Uterus (tissue), 4 donors: ENCODE measurements around the gene NDN. TPM values are rescaled to one million over a fixed set of nuclear protein-coding genes. Genes with fewer than 3 reads are reported as not detected.

Source experiments
- DNase-seq, 2 donors: peaks; one replicate each; pipeline ENCODE4 v3.0.0-alpha.2; 2019 to 2020
- H3K27ac ChIP-seq, 2 donors: fragments of 200-600 bp; sonication (generic); 1 replicate in 1 of 2; 2 replicates in 1 of 2; pipeline ENCODE4 v1.5.1; 2016 to 2018
- H3K27me3 ChIP-seq, 2 donors: fragments of 200-600 bp; sonication (generic); one replicate each; pipeline ENCODE4 v1.5.1; 2018 to 2019; ENCODE audit warnings: control low read depth in 1 of 2
- H3K36me3 ChIP-seq, 2 donors: fragments of 200-600 bp; sonication (generic); one replicate each; pipeline ENCODE4 v1.5.1; 2019; ENCODE audit warnings: control low read depth in 1 of 2
- H3K4me1 ChIP-seq, 2 donors: fragments of 200-600 bp; sonication (generic); one replicate each; pipeline ENCODE4 v1.5.1; 2018 to 2019; ENCODE audit warnings: control low read depth in 1 of 2
- H3K4me3 ChIP-seq, 2 donors: fragments of 200-600 bp; sonication (generic); 1 replicate in 1 of 2; 2 replicates in 1 of 2; pipeline ENCODE4 v1.5.1; 2018 to 2019; ENCODE audit warnings: mild to moderate bottlenecking in 1 of 2
- H3K9me3 ChIP-seq, 2 donors: fragments of 200-600 bp; sonication (generic); one replicate each; pipeline ENCODE4 v1.5.1; 2019; ENCODE audit warnings: control low read depth in 1 of 2
- CTCF ChIP-seq, 4 experiments: fragments of 200-600 bp in 2 of 4; fragments of 450-650 bp in 2 of 4; sonication (generic) in 2 of 4; IDR thresholded peaks; one replicate each; pipeline ENCODE4 v1.5.1; 2016 to 2019; ENCODE audit warnings: antibody characterized with exemption in 4 of 4, mild to moderate bottlenecking in 2 of 4, moderate library complexity in 1 of 4
- POLR2A ChIP-seq, 2 donors: fragments of 450-650 bp; IDR thresholded peaks; one replicate each; pipeline ENCODE4 v1.6.1; 2016; ENCODE audit warnings: antibody characterized with exemption in 2 of 2, mild to moderate bottlenecking in 1 of 2, moderate library complexity in 1 of 2
- intact Hi-C: fragments of 100-400 bp; cut with DNase I; formaldehyde crosslinking; loops from one replicate; pipeline ENCODE4 v1.15.1; 2023; ENCODE audit warnings: low total_unique reads
- total RNA-seq, 4 donors: library from RNA; depleted of rRNA in 3 of 4; stranded (reverse); fragments of >200 nt in 3 of 4; gene quantifications; one replicate each; pipeline versions ENCODE4 v1.1.0 to v1.2.4, GENCODE V29; 2014 to 2023
- donor health status: DM: yes; HTN: yes; CAD: no.

Gene NDN
- total RNA-seq, 4 donors from 2014 or later: 64.6 to 166 (median 80.5) TPM

DNA sequence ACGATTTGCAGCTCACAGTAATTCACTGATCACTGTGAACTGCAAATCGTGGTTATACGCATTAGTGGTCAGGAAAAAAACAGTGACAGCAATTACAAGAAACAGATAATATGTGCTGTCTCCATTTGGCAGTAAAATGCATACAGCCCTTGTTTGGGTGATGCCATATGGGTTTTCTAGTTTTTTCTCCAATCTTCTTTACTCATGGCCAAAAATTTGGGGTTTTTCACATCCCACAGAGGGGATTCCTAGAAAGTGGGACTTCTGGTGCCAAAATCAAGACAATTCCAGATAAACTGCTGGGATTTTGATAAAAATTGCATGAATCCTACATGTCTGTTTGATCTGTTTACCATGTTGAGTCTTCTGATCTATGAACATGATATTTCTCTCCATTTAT, 15.6 kb downstream of the NDN start:
- Histone ChIP-seq H3K4me1 (no peaks in the 10 kb centered on the region), H3K4me3 (no peak overlapping the region), H3K36me3 (no peaks in the 10 kb centered on the region), H3K27ac (no peak overlapping the region), H3K9me3 (no peaks in the 10 kb centered on the region), H3K27me3 (no peaks in the 10 kb centered on the region)
- intact Hi-C loops: no loop called here
- TF ChIP-seq POLR2A (IDR thresholded peaks at IDR 0.05) (no peak), CTCF (IDR thresholded peaks at IDR 0.05) (no peak)
- no peak for DNase-seq

DNA sequence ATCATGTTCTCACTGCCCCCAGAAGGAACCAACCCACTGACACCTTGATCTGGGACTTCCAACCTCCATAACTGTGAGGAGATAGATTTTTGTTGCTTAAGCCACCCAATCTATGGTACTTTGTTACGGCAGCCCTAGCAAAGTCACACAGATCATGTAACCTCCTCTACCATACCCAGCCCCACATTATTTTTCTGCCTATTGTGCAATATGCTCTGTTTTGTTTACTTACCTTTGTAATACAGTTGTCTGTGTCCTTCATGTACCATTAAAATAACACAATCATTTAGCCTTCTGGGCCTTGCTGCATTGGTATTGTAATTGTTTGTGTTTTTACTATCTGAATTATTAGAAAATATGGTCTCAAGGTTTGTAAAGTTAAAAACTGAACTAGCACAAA, 16.1 kb downstream of the NDN start:
- intact Hi-C loops: no loop called here
- H3K4me1 ChIP-seq: no peaks in the 10 kb centered on the region
- H3K36me3 ChIP-seq: no peaks in the 10 kb centered on the region
- H3K9me3 ChIP-seq: no peaks in the 10 kb centered on the region
- H3K27me3 ChIP-seq: no peaks in the 10 kb centered on the region
- no peak for DNase-seq
- no peak overlapping the region for H3K27ac ChIP-seq
- no peak overlapping the region for H3K4me3 ChIP-seq
- TF ChIP-seq CTCF (IDR thresholded peaks at IDR 0.05) (no peak), POLR2A (IDR thresholded peaks at IDR 0.05) (no peak)

GRCh38 chr15:23663232-23663631, 23.9 kb downstream of the NDN start:
- Histone ChIP-seq H3K9me3 (no peaks in the 10 kb centered on the region), H3K4me1 (no peaks in the 10 kb centered on the region), H3K27ac (no peak overlapping the region), H3K36me3 (no peaks in the 10 kb centered on the region), H3K4me3 (no peak overlapping the region), H3K27me3 (no peaks in the 10 kb centered on the region)
- TF ChIP-seq CTCF (IDR thresholded peaks at IDR 0.05) (no peak), POLR2A (IDR thresholded peaks at IDR 0.05) (no peak)
- no peak for DNase-seq
- intact Hi-C loops: no loop called here

- TF ChIP-seq POLR2A (IDR thresholded peaks at IDR 0.05): no peak
- peak in 3 of 4 experiments; percentile 25 to 37 (median 29) for TF ChIP-seq CTCF (IDR thresholded peaks at IDR 0.05)
- Histone ChIP-seq H3K9me3 (no peaks in the 10 kb centered on the region), H3K4me1 (no peaks in the 10 kb centered on the region), H3K4me3 (no peak overlapping the region), H3K36me3 (no peaks in the 10 kb centered on the region), H3K27me3 (peaks cover 0 to 8% of the 10 kb centered on the region in 2 donors), H3K27ac (no peak overlapping the region)
- intact Hi-C loops: no loop called here
- peak in 1 of 2 donors; percentile 23 for DNase-seq
These were observed 38.1 kb downstream of the NDN start for GRCh38 chr15:23648920-23649515.

- TF ChIP-seq CTCF (IDR thresholded peaks at IDR 0.05) (no peak), POLR2A (IDR thresholded peaks at IDR 0.05) (no peak)
These were observed 39.4 kb downstream of the NDN start, which contains the start of gene MAGEL2 for GRCh38 chr15:23647421-23648370. Gene MAGEL2, minus strand, starts transcription at chr15:23647867. Its CDS starts 125 bp downstream, at chr15:23647742.

More at GRCh38 chr15:23647421-23648370, 39.4 kb downstream of the NDN start, which contains the start of gene MAGEL2:
- no peaks in the 10 kb centered on the region for H3K4me1 ChIP-seq
- H3K27ac ChIP-seq: no peak within 1 kb of the TSS
- H3K9me3 ChIP-seq: no peaks in the 10 kb centered on the region
- no peaks in the 10 kb centered on the region for H3K36me3 ChIP-seq
- intact Hi-C loops: no loop called here
- DNase-seq: no peak
- H3K27me3 ChIP-seq: peaks cover 0 to 8% of the 10 kb centered on the region in 2 donors
- H3K4me3 ChIP-seq: peak within 1 kb of the TSS; percentile 23 to 26
